K562 (cell line): ENCODE measurements around the gene NECTIN4. TPM values are rescaled to one million over a fixed set of nuclear protein-coding genes. Genes with fewer than 3 reads are reported as not detected.

Source experiments
- ATAC-seq: fragments of 200-7000 bp; cut with Tn5 transposase; 3 replicates; pipeline ENCODE4 v1.9.1; 2020; ENCODE audit warnings: moderate library complexity
- BruUV-seq: library from RNA; stranded (reverse); fragments of 400-500 nt; replicated peaks from 2 replicates; lab custom pipeline; 2021; lab: Mats Ljungman, UMichigan
- CTCF ChIA-PET: fragments of 300-600 bp; formaldehyde crosslinking; extraction: SDS; loops from one replicate; lab custom pipeline; 2021; ENCODE audit warnings: low intra/inter-chr PET ratio; lab: Yijun Ruan, JAX
- POLR2A ChIA-PET: fragments of 300-600, 350-650 bp; sonication (Branson Sonifier 250); formaldehyde crosslinking; extraction: SDS; loops from one replicate; lab custom pipeline; 2021; ENCODE audit warnings: antibody characterized with exemption, inconsistent platforms; lab: Yijun Ruan, JAX
- DNase-seq, 4 experiments: peaks; one replicate each; pipeline versions ENCODE4 v3.0.0 to v3.0.0-alpha.2; 2011 to 2018; ENCODE audit warnings: low spot score in 3 of 4, mixed read lengths in 3 of 4; ENCODE audit errors: extremely low read depth in 1 of 4
- FAIRE-seq: peaks from 2 replicates; lab custom pipeline; 2011; peaks lifted over from hg19 to GRCh38; lab: Jason Lieb, UNC
- H2AFZ ChIP-seq: 2 replicates; pipeline ENCODE4 v1.6.0; 2011; ENCODE audit warnings: low read depth, low read length, control low read depth, inconsistent platforms
- H3K27ac ChIP-seq: fragments of 200-600 bp; 3 replicates; pipeline ENCODE4 v1.8.0; 2011; ENCODE audit warnings: low read depth, mild to moderate bottlenecking, control low read depth, inconsistent platforms, low read length, moderate library complexity, mixed read lengths; ENCODE audit errors: extremely low read depth
- H3K27me3 ChIP-seq, 2 experiments: fragments of 300-600 bp in 1 of 2; 2 replicates in 1 of 2; 3 replicates in 1 of 2; pipeline versions ENCODE4 v1.6.0 to v1.8.0; 2011; ENCODE audit warnings: inconsistent platforms in 2 of 2, low read length in 2 of 2, mild to moderate bottlenecking in 1 of 2, mixed read lengths in 1 of 2, moderate library complexity in 1 of 2; ENCODE audit not compliant: control insufficient read depth in 2 of 2, insufficient read depth in 2 of 2
- H3K36me3 ChIP-seq: fragments of 300-600 bp; 3 replicates; pipeline ENCODE4 v1.8.0; 2011; ENCODE audit warnings: mild to moderate bottlenecking, low read length, inconsistent platforms; ENCODE audit not compliant: control insufficient read depth, insufficient read depth
- H3K4me1 ChIP-seq, 2 experiments: fragments of 200-600 bp in 1 of 2; replicated peaks in 1 of 2; 2 replicates in 1 of 2; 3 replicates in 1 of 2; pipeline versions ENCODE4 v1.5.1 to v1.8.0; 2011; ENCODE audit warnings: inconsistent platforms in 2 of 2, low read length in 2 of 2, mild to moderate bottlenecking in 1 of 2, mixed read lengths in 1 of 2, moderate library complexity in 1 of 2; ENCODE audit not compliant: control insufficient read depth in 2 of 2, insufficient read depth in 2 of 2
- H3K4me2 ChIP-seq: 2 replicates; pipeline ENCODE4 v1.6.1; 2011; ENCODE audit warnings: low read length, control low read depth, inconsistent platforms, mixed read lengths; ENCODE audit not compliant: insufficient read depth
- H3K4me3 ChIP-seq: fragments of 200-600 bp; sonication (generic), shearing (Covaris generic); 2 replicates; pipeline ENCODE4 v1.5.1; 2016; ENCODE audit warnings: control low read depth, inconsistent platforms
- H3K79me2 ChIP-seq: fragments of 200-600 bp; 3 replicates; pipeline ENCODE4 v1.8.0; 2011; ENCODE audit warnings: low read length, inconsistent platforms; ENCODE audit not compliant: control insufficient read depth, insufficient read depth
- H3K9ac ChIP-seq, 2 experiments: 2 replicates each; pipeline versions ENCODE4 v1.6.0 to v1.6.1; 2011; ENCODE audit warnings: low read depth in 2 of 2, low read length in 2 of 2, control low read depth in 1 of 2, inconsistent platforms in 1 of 2, mild to moderate bottlenecking in 1 of 2, mixed read lengths in 1 of 2; ENCODE audit not compliant: insufficient read depth in 1 of 2
- H3K9me1 ChIP-seq: one replicate; pipeline ENCODE4 v1.6.0; 2011; ENCODE audit warnings: inconsistent platforms, mild to moderate bottlenecking, low read length, moderate library complexity; ENCODE audit not compliant: control insufficient read depth, insufficient read depth
- H3K9me3 ChIP-seq: replicated peaks from 2 replicates; pipeline ENCODE4 v1.5.1; 2011; ENCODE audit warnings: low read depth, low read length, inconsistent platforms; ENCODE audit not compliant: control insufficient read depth, insufficient read depth
- H4K20me1 ChIP-seq: replicated peaks from 2 replicates; pipeline ENCODE4 v1.6.1; 2011; ENCODE audit warnings: low read length, inconsistent platforms, mixed read lengths; ENCODE audit not compliant: control insufficient read depth, insufficient read depth
- ARID1B ChIP-seq: fragments of 450-650 bp; IDR thresholded peaks from 2 replicates; pipeline ENCODE4 v1.6.1; 2016; ENCODE audit warnings: antibody characterized with exemption, mild to moderate bottlenecking, inconsistent platforms
- CBX3 ChIP-seq, 2 experiments: IDR thresholded peaks; 1 replicate in 1 of 2; 2 replicates in 1 of 2; pipeline ENCODE4 v1.6.1; 2012; ENCODE audit warnings: inconsistent platforms in 2 of 2, low read length in 2 of 2, borderline replicate concordance in 1 of 2, control low read depth in 1 of 2
- E2F3 ChIP-seq: fragments of 250-450 bp; sonication (Bioruptor Pico); IDR thresholded peaks from 2 replicates; pipeline ENCODE4 v1.4.0; 2020; ENCODE audit warnings: mild to moderate bottlenecking
- LARP7 ChIP-seq: fragments of 450-650 bp; IDR thresholded peaks from 2 replicates; pipeline ENCODE4 v1.6.1; 2016
- SRSF3 ChIP-seq: fragments of 200-400 bp; formaldehyde crosslinking; IDR thresholded peaks from 2 replicates; pipeline ENCODE4 v1.6.1; 2016; ENCODE audit warnings: mild to moderate bottlenecking, low read length, moderate library complexity; ENCODE audit not compliant: insufficient read depth
- TCF7L2 ChIP-seq: fragments of 150-350 bp; IDR thresholded peaks from 2 replicates; pipeline ENCODE4 v1.6.1; 2016; ENCODE audit warnings: low read depth, mild to moderate bottlenecking, low read length, moderate library complexity
- ZNF274 ChIP-seq: IDR thresholded peaks from 2 replicates; pipeline ENCODE4 v1.6.1; 2011; ENCODE audit warnings: low read depth, mild to moderate bottlenecking, low read length, moderate library complexity, borderline replicate concordance
- WGBS: fragments of 100-300 bp; shearing (Covaris generic); methylation state at CpG from one replicate; pipeline ENCODE4 v1.1.6; 2016; ENCODE audit warnings: low coverage, mixed read lengths; ENCODE audit not compliant: insufficient coverage; ENCODE audit errors: missing lambda C conversion rate; 5-methylcytosine and 5-hydroxymethylcytosine counted together
- in situ Hi-C: fragments of 300-500 bp; cut with MboI; formaldehyde crosslinking; loops from 4 replicates; pipeline ENCODE4 v1.15.0; 2018; ENCODE audit warnings: inconsistent platforms, mixed read lengths
- intact Hi-C: fragments of 100-400 bp; cut with micrococcal nuclease; formaldehyde crosslinking; loops from 2 replicates; pipeline ENCODE4 v1.14.2; 2022
- polyA plus RNA-seq, 8 experiments: library from polyadenylated mRNA; depleted of rRNA in 4 of 8; stranded (reverse) in 5 of 8; unstranded in 3 of 8; fragments of >200 nt; fragmentation: Nextera tagmentation in 2 of 8; fragmentation: Illumina TruSeq in 1 of 8; extraction: Ambion mirVana in 2 of 8; extraction: Trizol in 1 of 8; gene quantifications; 2 replicates each; pipeline versions ENCODE4 v1.2.1 to v1.2.3, GENCODE V29; 2011 to 2014; ENCODE audit warnings: inconsistent platforms in 1 of 8, missing spikeins in 1 of 8
- total RNA-seq, 7 experiments: library from RNA; depleted of rRNA in 6 of 7; stranded (reverse); fragments of >200 nt in 6 of 7; fragmentation: Illumina TruSeq in 2 of 7; extraction: Trizol in 2 of 7; gene quantifications; 2 replicates each; pipeline versions ENCODE4 v1.2.1 to v1.2.3, GENCODE V29; 2011 to 2021; ENCODE audit warnings: low replicate concordance in 1 of 7

Gene NECTIN4
- total and polyA plus RNA-seq, 9 of the 15 experiments (the other 6 are each of a cell fraction or from before 2014, with no cell fraction given): 0.01 to 0.09 TPM; not detected in 7

DNA sequence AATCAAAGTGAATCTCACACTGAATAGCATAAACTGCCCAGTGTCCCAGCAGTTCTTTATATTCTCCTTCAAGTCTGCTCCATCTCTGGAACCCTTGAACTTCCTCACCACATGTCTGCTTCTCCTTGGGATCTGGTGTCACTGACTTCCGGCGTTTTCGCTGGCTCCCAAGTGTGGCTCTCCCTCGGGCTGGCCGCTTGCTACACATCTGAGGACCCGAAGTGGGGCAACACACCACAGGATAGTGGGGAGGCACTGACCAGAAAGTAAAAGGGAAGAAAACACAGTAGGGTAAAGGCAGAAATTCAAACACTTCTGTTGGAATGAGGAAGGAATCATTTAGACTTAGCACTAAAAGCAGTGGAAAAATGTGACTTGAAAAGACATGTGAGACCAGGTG is 33.6 kb upstream of the NECTIN4 start:
- TF ChIP-seq TCF7L2 (no peak), ARID1B (no peak), CBX3 (IDR thresholded peaks at IDR 0.05; ENCODE audit: borderline replicate concordance in 1 of 2, low read length in 2 of 2) (no peak), LARP7 (no peak), E2F3 (CRISPR knock-in tag) (no peak), SRSF3 (no peak), ZNF274 (no peak)

More for the DNA sequence above, 33.6 kb upstream of the NECTIN4 start:
- peaks cover 79% of the 10 kb centered on the region for H3K36me3 ChIP-seq
- FAIRE-seq: no peak
- peaks cover 32% of the 10 kb centered on the region for H3K79me2 ChIP-seq
- H3K27me3 ChIP-seq: no peaks in the 10 kb centered on the region
- DNase-seq: no peak
- in situ Hi-C loops: no loop called here
- POLR2A ChIA-PET: interaction anchor here (2.5 kb wide), 1 partner anchor 9 kb away, joined by 20 read pairs; the partner anchor contains the start of gene DEDD
- CTCF ChIA-PET: no interaction called here
- no peak overlapping the region for H3K4me2 ChIP-seq
- H3K4me3 ChIP-seq: no peak overlapping the region
- BruUV-seq: no TSS peak
- intact Hi-C loops: no loop called here
- peaks cover 13 to 25% of the 10 kb centered on the region in 2 experiments for H3K4me1 ChIP-seq
- no peak overlapping the region for H2AFZ ChIP-seq
- H3K9ac ChIP-seq: no peak overlapping the region
- peaks cover 3% of the 10 kb centered on the region; the same call in 1 of the 2 replicates for H4K20me1 ChIP-seq
- H3K9me1 ChIP-seq: no peaks in the 10 kb centered on the region
- ATAC-seq: no peak
- H3K9me3 ChIP-seq: no peaks in the 10 kb centered on the region
- WGBS: 83% methylated on average over 6 of the region's 6 CpGs
- H3K27ac ChIP-seq: no peak overlapping the region
